Karpas-422 (cell line): ENCODE data around the gene RBM45. TPM values are rescaled to one million over a fixed set of nuclear protein-coding genes. Genes with fewer than 3 reads are reported as not detected.

ENCODE experiments used
- DNase-seq: peaks from one replicate; pipeline ENCODE4 v3.0.0-alpha.2; 2015
- H2AFZ ChIP-seq: fragments of 200-600 bp; sonication (generic); 2 replicates; pipeline ENCODE4 v1.6.1; 2014; ENCODE audit warnings: antibody characterized with exemption, low read length, mixed read lengths
- H3K27ac ChIP-seq: fragments of 200-600 bp; sonication (generic); 2 replicates; pipeline ENCODE4 v1.5.1; 2014; ENCODE audit warnings: mild to moderate bottlenecking, low read length, moderate library complexity
- H3K27me3 ChIP-seq: fragments of 200-600 bp; sonication (generic); 2 replicates; pipeline ENCODE4 v1.6.1; 2014; ENCODE audit warnings: low read length, mixed read lengths
- H3K36me3 ChIP-seq: fragments of 200-600 bp; sonication (generic); 2 replicates; pipeline ENCODE4 v1.6.1; 2014; ENCODE audit warnings: low read length, mixed read lengths; ENCODE audit not compliant: insufficient read depth
- H3K4me1 ChIP-seq: fragments of 200-600 bp; sonication (generic); 2 replicates; pipeline ENCODE4 v1.6.1; 2014; ENCODE audit warnings: mild to moderate bottlenecking, low read length, mixed read lengths
- H3K4me2 ChIP-seq: fragments of 200-600 bp; sonication (generic); 2 replicates; pipeline ENCODE4 v1.6.1; 2014; ENCODE audit warnings: low read length, low read depth, mild to moderate bottlenecking; ENCODE audit not compliant: poor library complexity, severe bottlenecking
- H3K4me3 ChIP-seq: fragments of 200-600 bp; sonication (generic); 2 replicates; pipeline ENCODE4 v1.5.1; 2014; ENCODE audit warnings: mild to moderate bottlenecking, antibody characterized with exemption, low read length, mixed read lengths
- H3K79me2 ChIP-seq: fragments of 200-600 bp; sonication (generic); 2 replicates; pipeline ENCODE4 v1.6.1; 2014; ENCODE audit warnings: mild to moderate bottlenecking, low read length, mixed read lengths
- H3K9ac ChIP-seq: fragments of 200-600 bp; sonication (generic); 2 replicates; pipeline ENCODE4 v1.6.0; 2014; ENCODE audit warnings: low read length
- H3K9me2 ChIP-seq: fragments of 200-600 bp; sonication (generic), shearing (Covaris generic); replicated peaks from 2 replicates; pipeline ENCODE4 v1.6.0; 2014; ENCODE audit warnings: mild to moderate bottlenecking, low read length, moderate library complexity; ENCODE audit not compliant: insufficient read depth
- H3K9me3 ChIP-seq: fragments of 300-700, 200-600 bp; sonication (generic); 2 replicates; pipeline ENCODE4 v1.6.1; 2014; ENCODE audit warnings: low read length, mixed read lengths
- H4K20me1 ChIP-seq: fragments of 200-600 bp; sonication (generic); 2 replicates; pipeline ENCODE4 v1.6.1; 2014; ENCODE audit warnings: mild to moderate bottlenecking, antibody characterized with exemption, low read length, low read depth; ENCODE audit not compliant: insufficient read depth
- total RNA-seq: library from RNA; depleted of rRNA; stranded (reverse); fragments of >200 nt; shearing (Covaris generic); gene quantifications from 2 replicates; pipeline ENCODE4 v1.2.3, GENCODE V29; 2014; ENCODE audit warnings: low replicate concordance

Gene RBM45
- total RNA-seq, 1 experiment from 2014 or later, result 32.8 TPM

DNA sequence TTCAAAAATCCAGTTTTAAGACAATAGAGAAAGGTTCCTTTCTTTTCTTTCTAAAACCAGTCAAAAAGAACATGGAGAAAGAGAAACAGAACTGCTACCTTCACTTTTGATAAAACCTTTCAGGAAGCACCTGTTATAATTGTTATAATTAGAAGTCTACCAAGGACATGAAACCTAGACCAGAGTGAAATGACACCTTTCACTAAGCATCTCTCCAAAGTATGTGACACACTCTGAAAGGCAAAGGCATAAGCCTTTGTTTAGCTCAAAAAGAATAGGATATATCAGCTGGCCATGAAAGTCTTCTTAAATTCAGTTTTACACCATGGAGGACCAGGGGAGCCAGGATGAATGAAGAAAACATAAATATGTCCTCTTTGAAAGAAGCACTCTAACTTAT is 18.8 kb upstream of the RBM45 start:
- no peaks in the 10 kb centered on the region for H3K4me1 ChIP-seq
- H3K4me3 ChIP-seq, result no peak overlapping the region
- H3K9me2 ChIP-seq, result no peaks in the 10 kb centered on the region
- H3K79me2 ChIP-seq, result no peaks in the 10 kb centered on the region
- no peak overlapping the region for H3K9ac ChIP-seq
- no peak overlapping the region for H2AFZ ChIP-seq
- no peaks in the 10 kb centered on the region for H3K27me3 ChIP-seq
- no peaks in the 10 kb centered on the region for H3K36me3 ChIP-seq
- DNase-seq, result no peak
- H4K20me1 ChIP-seq, result no peaks in the 10 kb centered on the region
- H3K27ac ChIP-seq, result no peak overlapping the region
- H3K9me3 ChIP-seq, result no peaks in the 10 kb centered on the region
- no peak overlapping the region for H3K4me2 ChIP-seq

- Histone ChIP-seq H3K27me3 (no peaks in the 10 kb centered on the region), H4K20me1 (no peaks in the 10 kb centered on the region), H3K4me3 (no peak overlapping the region), H2AFZ (no peak overlapping the region), H3K36me3 (no peaks in the 10 kb centered on the region), H3K79me2 (no peaks in the 10 kb centered on the region), H3K4me1 (no peaks in the 10 kb centered on the region), H3K4me2 (no peak overlapping the region), H3K9me3 (no peaks in the 10 kb centered on the region), H3K9me2 (no peaks in the 10 kb centered on the region), H3K9ac (no peak overlapping the region), H3K27ac (no peak overlapping the region)
- DNase-seq, result no peak
Observed at GRCh38 chr2:178101321-178102079, 10.7 kb upstream of the RBM45 start.

DNA sequence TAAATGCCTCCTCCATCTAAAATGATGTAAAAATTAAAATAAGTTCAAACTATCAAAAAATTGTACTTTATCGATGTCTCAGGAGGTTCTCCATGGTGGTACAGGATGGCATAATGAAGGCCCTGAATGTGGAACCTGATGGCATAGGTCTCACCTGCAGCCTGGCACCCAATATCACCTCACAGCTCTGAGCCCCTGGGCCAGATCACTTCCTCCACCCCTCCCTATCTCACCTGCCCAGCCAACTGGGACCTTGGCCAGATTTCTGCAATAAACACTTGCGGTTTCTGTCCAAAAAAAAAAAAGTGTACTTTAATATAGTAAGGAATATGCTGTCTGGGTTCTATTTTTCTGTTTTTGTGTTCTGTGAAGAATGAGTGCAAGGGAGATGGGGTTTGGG is 6.7 kb upstream of the RBM45 start:
- Histone ChIP-seq H4K20me1 (no peaks in the 10 kb centered on the region), H3K4me2 (no peak overlapping the region), H3K4me1 (no peaks in the 10 kb centered on the region), H3K36me3 (no peaks in the 10 kb centered on the region), H3K27ac (no peak overlapping the region), H3K9me2 (no peaks in the 10 kb centered on the region), H2AFZ (no peak overlapping the region), H3K9me3 (no peaks in the 10 kb centered on the region), H3K4me3 (no peak overlapping the region), H3K9ac (no peak overlapping the region), H3K79me2 (no peaks in the 10 kb centered on the region), H3K27me3 (no peaks in the 10 kb centered on the region)
- no peak for DNase-seq

- no peak overlapping the region for H3K27ac ChIP-seq
- H3K27me3 ChIP-seq, result no peaks in the 10 kb centered on the region
- no peak overlapping the region for H3K4me3 ChIP-seq
- no peaks in the 10 kb centered on the region for H4K20me1 ChIP-seq
- no peak overlapping the region for H3K9ac ChIP-seq
- H3K79me2 ChIP-seq, result no peaks in the 10 kb centered on the region
- no peaks in the 10 kb centered on the region for H3K36me3 ChIP-seq
- H3K9me2 ChIP-seq, result no peaks in the 10 kb centered on the region
- no peak for DNase-seq
- H3K4me1 ChIP-seq, result no peaks in the 10 kb centered on the region
- H3K4me2 ChIP-seq, result no peak overlapping the region
- no peak overlapping the region for H2AFZ ChIP-seq
- H3K9me3 ChIP-seq, result no peaks in the 10 kb centered on the region
Observed at GRCh38 chr2:178106053-178106452, 6.2 kb upstream of the RBM45 start.

DNA sequence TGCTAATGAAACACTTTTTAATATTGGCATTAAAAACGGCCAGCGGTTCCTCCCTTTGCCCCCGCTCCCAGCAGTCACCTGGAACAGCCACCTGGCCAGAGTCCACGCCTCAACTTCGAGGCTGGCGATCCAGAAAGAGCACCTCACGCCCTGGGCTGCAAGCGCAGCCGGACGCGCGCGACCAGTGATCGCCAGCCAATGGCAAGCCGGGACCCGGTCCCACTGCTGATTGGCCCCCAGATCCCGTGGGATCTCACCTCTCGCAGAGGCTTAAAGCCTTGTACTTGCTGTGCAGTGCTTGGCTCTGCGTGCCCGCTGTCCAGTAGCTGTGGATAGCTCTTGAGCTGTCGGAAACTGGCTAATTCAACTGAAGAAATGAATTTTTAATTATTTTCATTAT is 4.1 kb upstream of the RBM45 start:
- peaks cover 1% of the 10 kb centered on the region; the same call in 1 of the 2 replicates for H3K4me1 ChIP-seq
- H3K79me2 ChIP-seq, result peaks cover 8% of the 10 kb centered on the region
- no peak for DNase-seq
- no peaks in the 10 kb centered on the region for H3K9me3 ChIP-seq
- H3K27me3 ChIP-seq, result no peaks in the 10 kb centered on the region
- no peaks in the 10 kb centered on the region for H3K9me2 ChIP-seq
- H3K4me3 ChIP-seq, result no peak overlapping the region
- H4K20me1 ChIP-seq, result no peaks in the 10 kb centered on the region
- H2AFZ ChIP-seq, result no peak overlapping the region
- H3K9ac ChIP-seq, result no peak overlapping the region
- no peak overlapping the region for H3K27ac ChIP-seq
- H3K36me3 ChIP-seq, result no peaks in the 10 kb centered on the region
- no peak overlapping the region for H3K4me2 ChIP-seq

- H4K20me1 ChIP-seq, result no peaks in the 10 kb centered on the region
- no peak overlapping the region for H2AFZ ChIP-seq
- H3K4me1 ChIP-seq, result peaks cover 13% of the 10 kb centered on the region
- H3K27ac ChIP-seq, result no peak overlapping the region
- H3K9me2 ChIP-seq, result no peaks in the 10 kb centered on the region
- no peak overlapping the region for H3K4me2 ChIP-seq
- no peak overlapping the region for H3K4me3 ChIP-seq
- DNase-seq, result peak; percentile 82
- no peaks in the 10 kb centered on the region for H3K27me3 ChIP-seq
- H3K79me2 ChIP-seq, result peaks cover 24% of the 10 kb centered on the region
- H3K9me3 ChIP-seq, result no peaks in the 10 kb centered on the region
- H3K9ac ChIP-seq, result no peak overlapping the region
- no peaks in the 10 kb centered on the region for H3K36me3 ChIP-seq
Observed at GRCh38 chr2:178109813-178110212, 2.4 kb upstream of the RBM45 start.

DNA sequence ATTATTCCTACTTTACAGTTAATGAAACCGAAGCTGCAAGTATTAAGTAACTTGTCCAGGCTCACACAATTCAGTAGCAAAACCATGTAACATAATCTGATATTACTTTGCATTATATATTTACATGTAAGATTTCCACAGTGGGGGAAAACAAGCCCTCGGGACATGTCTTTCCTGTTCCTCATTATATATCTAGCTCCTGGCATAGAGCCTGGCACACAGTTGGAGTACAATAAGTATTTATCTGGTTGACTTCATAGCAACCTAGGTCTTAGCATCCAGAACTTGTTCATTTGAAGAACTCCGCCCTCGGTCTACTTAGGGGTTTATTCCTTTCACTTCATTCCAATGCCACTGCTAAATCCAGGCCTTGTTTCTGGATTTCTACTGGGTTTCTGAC is 1.6 kb upstream of the RBM45 start:
- Histone ChIP-seq H2AFZ (peak overlapping the region; percentile 4), H3K9me2 (no peaks in the 10 kb centered on the region), H3K4me2 (no peak overlapping the region), H3K9ac (no peak overlapping the region), H3K79me2 (peaks cover 33% of the 10 kb centered on the region), H3K9me3 (no peaks in the 10 kb centered on the region), H3K36me3 (no peaks in the 10 kb centered on the region), H4K20me1 (no peaks in the 10 kb centered on the region), H3K27ac (no peak overlapping the region), H3K27me3 (no peaks in the 10 kb centered on the region), H3K4me1 (peaks cover 13% of the 10 kb centered on the region), H3K4me3 (no peak overlapping the region)
- DNase-seq, result no peak

DNA sequence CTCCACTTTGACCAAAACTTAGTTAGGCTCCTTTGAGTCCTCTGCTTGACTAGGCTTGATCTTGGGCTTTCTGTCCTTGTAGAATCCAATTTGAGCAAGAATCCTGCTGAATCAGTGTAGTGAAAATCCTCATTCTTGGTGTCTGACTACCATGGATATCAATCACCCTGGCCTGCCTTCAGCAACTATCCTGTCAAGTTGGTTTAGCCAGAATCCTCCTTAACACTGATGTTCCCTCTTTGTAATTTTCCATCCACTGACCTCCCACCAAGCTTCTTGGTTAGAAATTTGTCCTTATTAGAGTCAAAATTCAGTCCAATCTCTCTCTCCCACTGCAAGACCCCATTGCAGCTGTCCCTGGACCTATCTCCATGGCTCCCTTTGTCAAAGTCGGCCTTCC is 494 bp upstream of the RBM45 start:
- H3K4me1 ChIP-seq, result peaks cover 13% of the 10 kb centered on the region
- H3K9ac ChIP-seq, result no peak overlapping the region
- no peak overlapping the region for H3K4me2 ChIP-seq
- no peak overlapping the region for H3K27ac ChIP-seq
- H3K27me3 ChIP-seq, result no peaks in the 10 kb centered on the region
- peaks cover 33% of the 10 kb centered on the region for H3K79me2 ChIP-seq
- H3K36me3 ChIP-seq, result no peaks in the 10 kb centered on the region
- no peaks in the 10 kb centered on the region for H3K9me2 ChIP-seq
- peak; percentile 43 for DNase-seq
- H3K9me3 ChIP-seq, result no peaks in the 10 kb centered on the region
- H2AFZ ChIP-seq, result peak overlapping the region; percentile 45
- peak overlapping the region; percentile 88; the same call in 1 of the 2 replicates for H3K4me3 ChIP-seq
- H4K20me1 ChIP-seq, result no peaks in the 10 kb centered on the region
